GM23338 (cell line): ENCODE measurements around the gene SLC20A1.

Experiments
- CREB1 ChIP-seq: fragments of 250-450 bp; sonication (Bioruptor Pico); IDR thresholded peaks from 2 replicates; pipeline ENCODE4 v1.5.0; 2020; ENCODE audit warnings: low read depth, mild to moderate bottlenecking, moderate library complexity
- ETS1 ChIP-seq: IDR thresholded peaks from 2 replicates; pipeline ENCODE4 v1.6.1; 2016; ENCODE audit warnings: antibody characterized with exemption
- EZH2 ChIP-seq: fragments of 200-600 bp; sonication (generic); IDR thresholded peaks from one replicate; pipeline ENCODE4 v1.8.0; 2017; ENCODE audit warnings: antibody characterized with exemption, mild to moderate bottlenecking, low read depth; ENCODE audit not compliant: unreplicated experiment
- EZH2phosphoT487 ChIP-seq: fragments of 200-600 bp; sonication (generic); IDR thresholded peaks from one replicate; pipeline ENCODE4 v1.8.1; 2018; ENCODE audit warnings: antibody characterized with exemption; ENCODE audit not compliant: unreplicated experiment
- JUNB ChIP-seq: IDR thresholded peaks from one replicate; pipeline ENCODE4 v1.6.1; 2016; ENCODE audit warnings: antibody characterized with exemption; ENCODE audit not compliant: unreplicated experiment
- NANOG ChIP-seq: IDR thresholded peaks from 2 replicates; pipeline ENCODE4 v1.6.1; 2016; ENCODE audit warnings: antibody characterized with exemption, borderline replicate concordance
- POLR2AphosphoS5 ChIP-seq: IDR thresholded peaks from 2 replicates; pipeline ENCODE4 v1.6.1; 2016; ENCODE audit warnings: antibody characterized with exemption, low read depth
- REST ChIP-seq: IDR thresholded peaks from one replicate; pipeline ENCODE4 v1.6.1; 2018; ENCODE audit warnings: antibody characterized with exemption; ENCODE audit not compliant: unreplicated experiment
- STAT1 ChIP-seq: IDR thresholded peaks from one replicate; pipeline ENCODE4 v1.6.1; 2016; ENCODE audit warnings: antibody characterized with exemption; ENCODE audit not compliant: unreplicated experiment
- ZNF114 ChIP-seq: fragments of 250-450 bp; sonication (Bioruptor Pico); IDR thresholded peaks from 2 replicates; pipeline ENCODE4 v1.5.0; 2020; ENCODE audit warnings: mild to moderate bottlenecking, moderate library complexity
- ZNF331 ChIP-seq: fragments of 250-450 bp; sonication (Bioruptor Pico); IDR thresholded peaks from 2 replicates; pipeline ENCODE4 v1.5.0; 2020; ENCODE audit warnings: low read depth, mild to moderate bottlenecking, moderate library complexity
- TF ChIP-seq, protein P1 (sequence below), 2 experiments: fragments of 200-600 bp in 1 of 2; sonication (generic) in 1 of 2; conservative IDR thresholded peaks; 2 replicates each; pipeline versions ENCODE4 v1.5.1 to v1.6.1; 2016 to 2017; ENCODE audit warnings: antibody characterized with exemption in 2 of 2, low read depth in 2 of 2, mild to moderate bottlenecking in 2 of 2, moderate library complexity in 1 of 2

- TF ChIP-seq ZNF114 = no peak
- TF ChIP-seq, protein P1, sequence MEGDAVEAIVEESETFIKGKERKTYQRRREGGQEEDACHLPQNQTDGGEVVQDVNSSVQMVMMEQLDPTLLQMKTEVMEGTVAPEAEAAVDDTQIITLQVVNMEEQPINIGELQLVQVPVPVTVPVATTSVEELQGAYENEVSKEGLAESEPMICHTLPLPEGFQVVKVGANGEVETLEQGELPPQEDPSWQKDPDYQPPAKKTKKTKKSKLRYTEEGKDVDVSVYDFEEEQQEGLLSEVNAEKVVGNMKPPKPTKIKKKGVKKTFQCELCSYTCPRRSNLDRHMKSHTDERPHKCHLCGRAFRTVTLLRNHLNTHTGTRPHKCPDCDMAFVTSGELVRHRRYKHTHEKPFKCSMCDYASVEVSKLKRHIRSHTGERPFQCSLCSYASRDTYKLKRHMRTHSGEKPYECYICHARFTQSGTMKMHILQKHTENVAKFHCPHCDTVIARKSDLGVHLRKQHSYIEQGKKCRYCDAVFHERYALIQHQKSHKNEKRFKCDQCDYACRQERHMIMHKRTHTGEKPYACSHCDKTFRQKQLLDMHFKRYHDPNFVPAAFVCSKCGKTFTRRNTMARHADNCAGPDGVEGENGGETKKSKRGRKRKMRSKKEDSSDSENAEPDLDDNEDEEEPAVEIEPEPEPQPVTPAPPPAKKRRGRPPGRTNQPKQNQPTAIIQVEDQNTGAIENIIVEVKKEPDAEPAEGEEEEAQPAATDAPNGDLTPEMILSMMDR (conservative IDR thresholded peaks at IDR 0.05; ENCODE audit: low read depth in 2 of 2) = no peak
- TF ChIP-seq EZH2 = no peak
- TF ChIP-seq ZNF331 = no peak
- no peak for TF ChIP-seq CREB1
- no peak for TF ChIP-seq JUNB
- no peak for TF ChIP-seq REST
- TF ChIP-seq EZH2phosphoT487 = no peak
- no peak for TF ChIP-seq POLR2AphosphoS5
- TF ChIP-seq STAT1 = no peak
- TF ChIP-seq ETS1 = no peak
- TF ChIP-seq NANOG = no peak
Measured at GRCh38 chr2:112656679-112657078, 10.9 kb downstream of the SLC20A1 start.
